DOHH2 (cell line): ENCODE data around the gene ATG2B.

ENCODE experiments used
- H3F3A ChIP-seq: fragments of 200-600 bp; sonication (generic), shearing (Covaris generic); 2 replicates; pipeline ENCODE4 v1.6.0; 2016; ENCODE audit warnings: antibody characterized with exemption, mild to moderate bottlenecking; ENCODE audit not compliant: control insufficient read depth, insufficient read depth
- H3K27ac ChIP-seq: fragments of 200-600 bp; sonication (generic); 2 replicates; pipeline ENCODE4 v1.5.1; 2014; ENCODE audit warnings: low read depth, mild to moderate bottlenecking, low read length, moderate library complexity
- H3K27me3 ChIP-seq: fragments of 200-600 bp; sonication (generic); 2 replicates; pipeline ENCODE4 v1.6.1; 2014; ENCODE audit warnings: mild to moderate bottlenecking, low read length, mixed read lengths; ENCODE audit not compliant: control insufficient read depth
- H3K36me3 ChIP-seq: fragments of 200-600 bp; sonication (generic); 2 replicates; pipeline ENCODE4 v1.6.1; 2014; ENCODE audit warnings: mild to moderate bottlenecking, low read length, moderate library complexity, mixed read lengths; ENCODE audit not compliant: control insufficient read depth
- H3K4me1 ChIP-seq: fragments of 200-600 bp; sonication (generic); 2 replicates; pipeline ENCODE4 v1.6.1; 2014; ENCODE audit warnings: mild to moderate bottlenecking, low read length, mixed read lengths; ENCODE audit not compliant: control insufficient read depth
- H3K4me2 ChIP-seq: fragments of 200-600 bp; sonication (generic); 2 replicates; pipeline ENCODE4 v1.6.0; 2014; ENCODE audit warnings: mild to moderate bottlenecking, low read length, moderate library complexity
- H3K4me3 ChIP-seq: fragments of 200-600 bp; sonication (generic); 2 replicates; pipeline ENCODE4 v1.5.1; 2014; ENCODE audit warnings: mild to moderate bottlenecking, low read length, mixed read lengths
- H3K79me2 ChIP-seq: fragments of 200-600 bp; sonication (generic); 2 replicates; pipeline ENCODE4 v1.6.1; 2014; ENCODE audit warnings: mild to moderate bottlenecking, low read length, mixed read lengths; ENCODE audit not compliant: control insufficient read depth
- H3K9me2 ChIP-seq: fragments of 200-600 bp; sonication (generic); replicated peaks from 2 replicates; pipeline ENCODE4 v1.6.1; 2014; ENCODE audit warnings: mild to moderate bottlenecking, low read length, mixed read lengths; ENCODE audit not compliant: control insufficient read depth
- H3K9me3 ChIP-seq: fragments of 200-600 bp; sonication (generic); 2 replicates; pipeline ENCODE4 v1.6.1; 2014; ENCODE audit warnings: antibody characterized with exemption, low read length, mixed read lengths; ENCODE audit not compliant: control insufficient read depth, insufficient read depth
- H4K20me1 ChIP-seq: fragments of 200-600 bp; sonication (generic); 2 replicates; pipeline ENCODE4 v1.6.0; 2014; ENCODE audit warnings: low read depth, mild to moderate bottlenecking, antibody characterized with exemption, low read length, moderate library complexity; ENCODE audit not compliant: control insufficient read depth, insufficient read depth
- CTCF ChIP-seq: fragments of 200-600 bp; sonication (generic); IDR thresholded peaks from one replicate; pipeline ENCODE4 v1.5.1; 2014; ENCODE audit warnings: antibody characterized with exemption, mild to moderate bottlenecking, low read depth, low read length; ENCODE audit not compliant: poor library complexity, severe bottlenecking
- EZH2phosphoT487 ChIP-seq: fragments of 200-600 bp; sonication (generic); IDR thresholded peaks from 2 replicates; pipeline ENCODE4 v1.6.1; 2017; ENCODE audit warnings: borderline replicate concordance, mild to moderate bottlenecking, antibody characterized with exemption, low read length, moderate library complexity, mixed read lengths

Gene ATG2B

GRCh38 chr14:96400495-96400894, 37.4 kb upstream of the ATG2B start:
- H3K9me3 ChIP-seq = no peaks in the 10 kb centered on the region
- H3K79me2 ChIP-seq = no peaks in the 10 kb centered on the region
- H3K9me2 ChIP-seq = no peaks in the 10 kb centered on the region
- no peaks in the 10 kb centered on the region for H3K36me3 ChIP-seq
- no peak overlapping the region for H3K4me2 ChIP-seq
- H3K27ac ChIP-seq = no peak overlapping the region
- H3K4me1 ChIP-seq = no peaks in the 10 kb centered on the region
- H3K4me3 ChIP-seq = no peak overlapping the region
- 0 out of 2 replicates have a peak, but pooled peaks cover 4% of the 10 kb centered on the region for H3K27me3 ChIP-seq
- H3F3A ChIP-seq = no peaks in the 10 kb centered on the region
- H4K20me1 ChIP-seq = no peaks in the 10 kb centered on the region
- TF ChIP-seq EZH2phosphoT487 (no peak), CTCF (no peak)

GRCh38 chr14:96399405-96399804, 36.3 kb upstream of the ATG2B start:
- Histone ChIP-seq H4K20me1 (no peaks in the 10 kb centered on the region), H3K9me3 (no peaks in the 10 kb centered on the region), H3K4me2 (no peak overlapping the region), H3K9me2 (no peaks in the 10 kb centered on the region), H3K36me3 (no peaks in the 10 kb centered on the region), H3K4me3 (no peak overlapping the region), H3K27me3 (0 out of 2 replicates have a peak, but pooled peaks cover under 1% of the 10 kb centered on the region), H3K27ac (no peak overlapping the region), H3K79me2 (no peaks in the 10 kb centered on the region), H3K4me1 (no peaks in the 10 kb centered on the region), H3F3A (no peaks in the 10 kb centered on the region)
- TF ChIP-seq CTCF (no peak), EZH2phosphoT487 (no peak)

- Histone ChIP-seq H3K4me1 (no peaks in the 10 kb centered on the region), H3K9me2 (no peaks in the 10 kb centered on the region), H4K20me1 (no peaks in the 10 kb centered on the region), H3K4me3 (no peak overlapping the region), H3F3A (no peaks in the 10 kb centered on the region), H3K27ac (no peak overlapping the region), H3K9me3 (no peaks in the 10 kb centered on the region), H3K36me3 (no peaks in the 10 kb centered on the region), H3K79me2 (no peaks in the 10 kb centered on the region), H3K27me3 (no peaks in the 10 kb centered on the region), H3K4me2 (no peak overlapping the region)
- no peak for TF ChIP-seq EZH2phosphoT487
- TF ChIP-seq CTCF = no peak
These were observed 35.8 kb upstream of the ATG2B start for GRCh38 chr14:96398921-96399320.

- no peaks in the 10 kb centered on the region for H3K9me2 ChIP-seq
- H4K20me1 ChIP-seq = no peaks in the 10 kb centered on the region
- H3K4me2 ChIP-seq = no peak overlapping the region
- no peaks in the 10 kb centered on the region for H3K79me2 ChIP-seq
- no peaks in the 10 kb centered on the region for H3K9me3 ChIP-seq
- no peaks in the 10 kb centered on the region for H3K27me3 ChIP-seq
- no peak overlapping the region for H3K27ac ChIP-seq
- no peaks in the 10 kb centered on the region for H3F3A ChIP-seq
- no peak for TF ChIP-seq CTCF
- TF ChIP-seq EZH2phosphoT487 = no peak
- H3K4me3 ChIP-seq = no peak overlapping the region
- H3K4me1 ChIP-seq = peaks cover under 1% of the 10 kb centered on the region
- no peaks in the 10 kb centered on the region for H3K36me3 ChIP-seq
These were observed 35.3 kb upstream of the ATG2B start for GRCh38 chr14:96398432-96398831.
